HL-60 (cell line): ENCODE data around the gene SLC25A14.

Source experiments
- CTCF ChIP-seq: IDR thresholded peaks from one replicate; pipeline ENCODE4 v1.5.1; 2011; ENCODE audit warnings: low read length, control low read depth, inconsistent platforms; ENCODE audit not compliant: insufficient read depth
- GABPA ChIP-seq: IDR thresholded peaks from 2 replicates; pipeline ENCODE4 v1.6.1; 2012; ENCODE audit warnings: low read depth

- TF ChIP-seq CTCF (no peak), GABPA (no peak)
These were observed 552 bp downstream of the SLC25A14 start for GRCh38 chrX:130340271-130340670.
